Measurements from ENCODE around the gene EIF1AX. TPM values are rescaled to one million over a fixed set of nuclear protein-coding genes. Genes with fewer than 3 reads are reported as not detected.
A peak's percentile ranks its signal among the peaks of the same experiment; 100 is the strongest.

Gene EIF1AX
- polyA plus RNA-seq, 1 experiment = 83.9 TPM

DNA sequence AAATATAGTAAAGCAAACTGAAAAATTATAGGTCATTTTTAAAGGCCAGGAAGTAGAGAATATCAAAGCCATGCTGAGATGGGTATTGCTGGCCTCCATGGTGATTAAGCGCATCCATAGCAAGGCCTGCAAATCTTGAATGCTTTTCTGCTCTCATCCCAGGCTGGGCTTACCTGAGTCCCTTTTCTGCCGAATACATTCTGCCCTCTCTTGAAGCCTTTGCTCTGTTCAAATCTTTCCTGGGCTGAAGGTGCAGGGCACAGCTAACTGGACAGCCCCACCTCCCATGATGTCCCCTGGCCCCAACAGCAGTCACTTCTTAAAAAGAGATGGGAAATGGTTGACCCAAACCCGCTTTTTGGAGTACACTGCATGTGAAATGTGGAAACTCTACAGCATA is 10.1 kb upstream of the EIF1AX start:
- POLR2A ChIA-PET = no interaction called here
- no peak overlapping the region for H3K4me3 ChIP-seq (ENCODE audit: low read depth, low read length)

DNA sequence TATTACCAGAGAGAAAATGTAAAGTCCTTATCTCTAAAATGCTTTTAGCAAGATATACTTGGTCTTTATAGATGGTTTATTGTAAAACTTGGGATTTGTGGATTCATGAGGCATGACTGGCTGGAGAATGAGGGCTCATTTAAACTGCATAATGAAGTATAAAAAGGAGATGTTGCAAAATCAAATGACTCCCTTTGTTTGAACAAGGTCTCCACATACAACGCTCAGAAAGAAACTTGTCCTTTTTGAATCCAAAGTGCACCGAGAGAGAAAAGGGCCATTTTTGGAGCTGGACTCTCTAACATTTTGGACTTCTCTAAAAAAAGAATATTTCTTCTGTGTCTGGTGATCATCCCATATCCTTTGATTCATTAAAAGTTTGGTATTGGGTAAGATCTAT is 7.7 kb upstream of the EIF1AX start:
- TF ChIP-seq, protein P1, sequence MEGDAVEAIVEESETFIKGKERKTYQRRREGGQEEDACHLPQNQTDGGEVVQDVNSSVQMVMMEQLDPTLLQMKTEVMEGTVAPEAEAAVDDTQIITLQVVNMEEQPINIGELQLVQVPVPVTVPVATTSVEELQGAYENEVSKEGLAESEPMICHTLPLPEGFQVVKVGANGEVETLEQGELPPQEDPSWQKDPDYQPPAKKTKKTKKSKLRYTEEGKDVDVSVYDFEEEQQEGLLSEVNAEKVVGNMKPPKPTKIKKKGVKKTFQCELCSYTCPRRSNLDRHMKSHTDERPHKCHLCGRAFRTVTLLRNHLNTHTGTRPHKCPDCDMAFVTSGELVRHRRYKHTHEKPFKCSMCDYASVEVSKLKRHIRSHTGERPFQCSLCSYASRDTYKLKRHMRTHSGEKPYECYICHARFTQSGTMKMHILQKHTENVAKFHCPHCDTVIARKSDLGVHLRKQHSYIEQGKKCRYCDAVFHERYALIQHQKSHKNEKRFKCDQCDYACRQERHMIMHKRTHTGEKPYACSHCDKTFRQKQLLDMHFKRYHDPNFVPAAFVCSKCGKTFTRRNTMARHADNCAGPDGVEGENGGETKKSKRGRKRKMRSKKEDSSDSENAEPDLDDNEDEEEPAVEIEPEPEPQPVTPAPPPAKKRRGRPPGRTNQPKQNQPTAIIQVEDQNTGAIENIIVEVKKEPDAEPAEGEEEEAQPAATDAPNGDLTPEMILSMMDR (IDR thresholded peaks at IDR 0.05; ENCODE audit: low read depth, low read length) = no peak
- POLR2A ChIA-PET = no interaction called here
- no peak overlapping the region for H3K4me3 ChIP-seq (ENCODE audit: low read depth, low read length)
- CTCF ChIA-PET = no interaction called here
- H3K27me3 ChIP-seq (ENCODE audit: control insufficient read depth, insufficient read depth, low read length) = no peaks in the 10 kb centered on the region
- no peak for DNase-seq (ENCODE audit: low read depth, low spot score)
- H3K9me3 ChIP-seq (ENCODE audit: control insufficient read depth, insufficient read depth, low read length) = no peaks in the 10 kb centered on the region
- no peak overlapping the region for H3K27ac ChIP-seq (ENCODE audit: low read depth, low read length)

More for the DNA sequence above, 10.1 kb upstream of the EIF1AX start:
- Histone ChIP-seq H3K9me3 (ENCODE audit: control insufficient read depth, insufficient read depth, low read length) (no peaks in the 10 kb centered on the region), H3K27me3 (ENCODE audit: control insufficient read depth, insufficient read depth, low read length) (no peaks in the 10 kb centered on the region), H3K27ac (ENCODE audit: low read depth, low read length) (no peak overlapping the region)
- no peak for DNase-seq (ENCODE audit: low read depth, low spot score)
- TF ChIP-seq, protein P1 (IDR thresholded peaks at IDR 0.05; ENCODE audit: low read depth, low read length) = no peak
- CTCF ChIA-PET = no interaction called here

DNA sequence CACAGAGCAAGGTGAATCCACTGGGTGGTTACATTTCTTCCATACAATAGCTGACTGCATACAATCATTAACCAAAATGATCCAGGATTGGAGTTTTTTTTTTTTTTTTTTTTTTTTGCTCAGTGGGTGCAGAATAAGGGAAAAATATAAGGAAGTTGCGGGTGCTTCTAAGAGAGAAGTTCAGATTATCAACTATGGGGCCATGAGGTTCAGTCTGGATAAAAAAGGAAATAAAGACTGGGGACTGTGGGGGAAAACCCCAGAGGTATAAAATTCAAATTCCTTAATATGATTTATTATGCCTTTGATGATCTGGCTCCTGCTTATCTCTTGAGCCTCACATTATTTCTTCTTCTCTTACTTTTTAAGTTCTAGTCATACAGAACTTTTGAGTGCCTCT is 5.9 kb upstream of the EIF1AX start:
- Histone ChIP-seq H3K9me3 (ENCODE audit: control insufficient read depth, insufficient read depth, low read length) (no peaks in the 10 kb centered on the region), H3K27ac (ENCODE audit: low read depth, low read length) (no peak overlapping the region), H3K4me3 (ENCODE audit: low read depth, low read length) (no peak overlapping the region), H3K27me3 (ENCODE audit: control insufficient read depth, insufficient read depth, low read length) (no peaks in the 10 kb centered on the region)
- DNase-seq (ENCODE audit: low read depth, low spot score) = no peak
- TF ChIP-seq, protein P1 (IDR thresholded peaks at IDR 0.05; ENCODE audit: low read depth, low read length) = no peak
- ChIA-PET CTCF (no interaction called here), POLR2A (no interaction called here)

DNA sequence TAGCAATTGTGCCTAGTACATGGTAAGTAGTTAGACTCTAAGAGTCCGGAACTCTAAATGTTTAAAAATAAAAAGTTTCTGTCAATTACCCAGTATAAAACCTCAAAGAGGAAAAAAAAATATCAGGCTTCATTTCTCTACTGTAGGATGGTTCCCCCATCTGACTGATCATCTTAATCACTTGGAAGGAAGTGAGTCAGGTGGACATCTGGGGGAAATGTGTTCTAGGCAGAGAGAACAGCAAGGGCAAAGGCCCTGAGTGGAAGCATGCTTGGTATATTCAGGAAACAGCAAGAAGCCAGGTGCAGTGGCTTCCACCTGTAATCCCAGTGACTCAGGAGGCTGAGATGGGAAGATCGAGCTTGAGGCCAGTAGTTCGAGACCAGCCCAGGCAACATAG is 2.9 kb upstream of the EIF1AX start:
- CTCF ChIA-PET = no interaction called here
- POLR2A ChIA-PET = no interaction called here
- DNase-seq (ENCODE audit: low read depth, low spot score) = no peak
- Histone ChIP-seq H3K4me3 (ENCODE audit: low read depth, low read length) (no peak overlapping the region), H3K27ac (ENCODE audit: low read depth, low read length) (peak overlapping the region; percentile 2), H3K9me3 (ENCODE audit: control insufficient read depth, insufficient read depth, low read length) (no peaks in the 10 kb centered on the region), H3K27me3 (ENCODE audit: control insufficient read depth, insufficient read depth, low read length) (no peaks in the 10 kb centered on the region)
- TF ChIP-seq, protein P1 (IDR thresholded peaks at IDR 0.05; ENCODE audit: low read depth, low read length) = no peak

DNA sequence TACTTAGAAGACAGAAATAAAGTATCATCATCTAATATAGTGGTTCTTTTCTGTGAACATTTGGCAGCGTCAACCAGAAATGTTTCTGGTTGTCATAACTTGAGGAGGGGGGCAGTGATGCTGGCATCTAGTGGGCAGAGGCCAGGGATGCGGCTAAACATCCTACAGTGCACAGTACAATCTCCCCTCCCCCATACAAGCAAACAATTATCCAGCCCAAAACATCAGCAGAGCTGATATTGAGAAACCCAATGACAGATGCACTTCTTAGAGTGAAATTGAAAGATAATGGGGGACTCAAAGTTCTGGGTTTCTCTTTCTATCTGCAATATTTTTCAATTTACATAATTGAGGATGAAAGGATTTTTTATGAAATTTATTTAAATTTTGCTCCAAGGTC is 1.9 kb upstream of the EIF1AX start:
- Histone ChIP-seq H3K4me3 (ENCODE audit: low read depth, low read length) (no peak overlapping the region), H3K9me3 (ENCODE audit: control insufficient read depth, insufficient read depth, low read length) (no peaks in the 10 kb centered on the region), H3K27ac (ENCODE audit: low read depth, low read length) (no peak overlapping the region), H3K27me3 (ENCODE audit: control insufficient read depth, insufficient read depth, low read length) (no peaks in the 10 kb centered on the region)
- POLR2A ChIA-PET = no interaction called here
- TF ChIP-seq, protein P1 (IDR thresholded peaks at IDR 0.05; ENCODE audit: low read depth, low read length) = no peak
- CTCF ChIA-PET = no interaction called here
- DNase-seq (ENCODE audit: low read depth, low spot score) = no peak
